Medulla oblongata (tissue), 1 donor: Measurements from ENCODE around the gene TMEM145.
"Not testable (repeated sequence)": the region's sequence is repeated elsewhere in the genome, so short reads cannot be mapped to it uniquely, and the experiment has no call there.

Source experiments
- DNase-seq: peaks from one replicate; pipeline ENCODE4 v3.0.0-alpha.2; 2015; ENCODE audit errors: extremely low spot score

Gene TMEM145

DNA sequence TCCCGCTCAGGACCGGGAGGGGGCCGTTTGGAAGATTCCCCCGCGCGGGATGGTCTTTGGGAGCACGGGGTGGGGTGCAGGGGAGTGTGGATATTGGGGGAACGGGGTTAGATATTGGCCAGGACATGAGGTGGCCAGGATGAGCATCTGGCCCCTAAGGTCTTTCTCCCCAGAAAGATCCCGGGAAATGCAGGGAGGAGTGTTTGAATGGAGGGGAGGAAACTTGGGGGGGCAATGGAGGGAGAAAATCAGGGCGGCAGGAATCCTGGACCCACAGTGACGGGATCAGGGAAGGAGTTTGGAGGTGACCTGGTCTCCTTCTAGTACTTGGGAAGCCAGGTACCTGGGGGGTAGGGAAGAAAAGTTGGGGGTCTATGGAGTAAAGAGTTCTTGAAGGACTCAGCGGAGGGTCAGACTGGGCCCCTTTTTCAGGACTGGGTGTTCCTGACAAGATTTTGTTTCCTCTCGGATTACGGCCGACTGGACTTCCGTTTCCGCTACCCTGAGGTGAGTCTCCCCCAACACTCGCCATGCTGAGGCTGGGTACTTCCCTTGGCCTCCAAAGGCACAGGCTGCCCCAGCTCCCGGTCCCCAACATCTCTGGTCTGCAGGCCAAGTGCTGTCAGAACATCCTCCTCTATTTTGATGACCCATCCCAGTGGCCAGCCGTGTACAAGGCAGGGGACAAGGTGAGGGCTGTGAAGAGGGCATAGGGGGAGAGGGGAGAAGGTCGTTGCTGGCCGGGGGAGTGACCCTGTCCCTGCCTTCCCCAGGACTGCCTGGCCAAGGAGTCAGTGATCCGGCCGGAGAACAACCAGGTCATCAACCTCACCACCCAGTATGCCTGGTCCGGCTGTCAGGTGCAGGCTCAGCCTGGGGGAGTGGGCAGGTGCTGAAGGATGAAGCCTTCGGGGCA is 989 bp downstream of the TMEM145 start:
- no peak for DNase-seq

DNA sequence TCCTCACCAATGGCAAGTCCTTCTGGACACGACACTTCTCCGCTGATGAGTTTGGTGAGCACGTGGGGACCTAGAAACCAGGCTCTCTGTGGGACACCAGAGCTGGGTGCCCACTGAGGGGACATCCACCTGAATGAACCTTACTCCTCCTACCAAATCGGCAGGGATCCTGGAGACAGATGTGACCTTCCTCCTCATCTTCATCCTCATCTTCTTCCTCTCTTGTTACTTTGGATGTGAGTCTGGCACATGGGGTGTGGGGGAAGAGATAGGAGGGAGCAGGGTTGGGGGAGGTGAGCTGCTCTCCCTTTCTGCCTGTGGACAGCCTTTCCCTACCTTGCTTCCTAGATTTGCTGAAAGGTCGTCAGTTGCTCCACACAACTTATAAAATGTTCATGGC is 1.9 kb downstream of the TMEM145 start:
- DNase-seq, result no peak

DNA sequence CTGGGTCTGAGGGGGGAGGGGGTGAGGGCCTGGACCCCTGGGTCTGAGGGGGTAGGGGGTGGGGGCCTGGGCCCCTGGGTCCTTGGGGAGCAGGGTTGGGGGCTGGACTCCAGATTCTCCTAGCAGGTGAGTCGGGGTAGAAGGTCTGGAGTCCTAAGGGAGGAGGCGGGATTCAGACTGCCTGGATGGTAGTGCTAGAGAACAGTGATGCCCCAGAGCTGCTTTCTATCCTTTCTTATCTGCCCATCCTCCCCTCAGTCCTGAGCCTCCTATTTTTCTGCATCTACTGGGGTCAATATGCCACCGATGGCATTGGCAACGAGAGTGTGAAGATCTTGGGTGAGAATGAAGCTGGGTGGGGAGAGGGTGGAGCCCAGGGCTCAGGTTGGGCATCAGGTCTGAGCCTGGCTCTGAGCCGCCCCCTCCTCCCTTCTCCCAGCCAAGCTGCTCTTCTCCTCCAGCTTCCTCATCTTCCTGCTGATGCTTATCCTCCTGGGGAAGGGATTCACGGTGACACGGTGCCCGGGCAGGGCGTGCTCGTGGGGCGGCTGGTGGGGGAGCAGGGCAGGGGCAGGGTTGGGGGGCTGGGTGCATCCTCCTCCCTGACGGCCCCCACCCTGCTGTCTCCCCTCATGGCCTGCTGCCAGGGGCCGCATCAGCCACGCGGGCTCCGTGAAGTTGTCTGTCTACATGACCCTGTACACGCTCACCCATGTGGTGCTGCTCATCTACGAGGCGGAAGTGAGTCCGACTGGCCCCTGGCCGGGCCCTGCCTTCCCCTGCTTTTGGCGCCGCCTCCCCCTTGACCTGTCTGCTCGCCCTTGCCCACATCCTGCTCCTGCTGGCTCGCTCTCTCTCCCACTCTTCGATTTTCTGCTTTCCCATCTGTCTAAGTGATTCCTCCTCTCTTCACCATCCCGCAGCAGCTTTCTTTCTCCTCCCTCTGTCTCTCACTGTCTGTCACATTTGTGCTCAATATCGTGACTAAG is 3.4 kb downstream of the TMEM145 start:
- peak; percentile 19 for DNase-seq

DNA sequence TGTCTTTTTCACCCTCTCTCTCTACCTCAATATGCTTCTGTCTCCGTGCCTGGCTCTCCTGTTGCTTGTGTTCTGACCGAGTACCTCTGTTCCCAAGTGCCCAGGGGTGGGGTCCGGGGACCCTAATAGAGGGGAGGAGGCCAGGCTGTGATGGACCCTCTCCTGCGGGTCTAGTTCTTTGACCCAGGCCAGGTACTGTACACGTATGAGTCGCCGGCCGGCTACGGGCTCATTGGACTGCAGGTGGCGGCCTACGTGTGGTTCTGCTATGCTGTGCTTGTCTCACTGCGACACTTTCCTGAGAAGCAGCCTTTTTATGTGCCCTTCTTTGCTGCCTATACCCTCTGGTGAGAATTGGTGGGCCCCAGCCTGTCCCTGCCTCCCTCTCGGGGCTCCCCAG is 4.4 kb downstream of the TMEM145 start:
- DNase-seq, result no peak

DNA sequence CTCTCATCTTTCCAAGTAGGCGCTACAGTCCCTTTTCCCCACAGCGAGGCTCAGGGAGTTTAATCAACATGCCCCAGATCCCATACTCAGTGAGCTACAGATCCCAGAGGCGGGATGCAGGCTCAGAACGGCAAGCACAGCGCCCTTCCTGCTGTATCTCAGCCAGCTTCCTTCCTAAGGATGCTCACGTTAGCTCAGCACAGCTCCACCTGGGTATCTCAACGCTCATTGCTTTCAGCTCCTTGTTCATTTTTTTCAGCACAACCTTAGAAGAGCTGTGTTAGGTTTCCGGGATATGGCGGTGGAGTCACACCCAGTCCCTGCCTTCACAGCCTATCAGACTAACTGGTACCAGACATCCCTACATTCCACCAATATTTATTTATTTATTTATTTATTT is 9.2 kb downstream of the TMEM145 start:
- DNase-seq, result no peak

DNA sequence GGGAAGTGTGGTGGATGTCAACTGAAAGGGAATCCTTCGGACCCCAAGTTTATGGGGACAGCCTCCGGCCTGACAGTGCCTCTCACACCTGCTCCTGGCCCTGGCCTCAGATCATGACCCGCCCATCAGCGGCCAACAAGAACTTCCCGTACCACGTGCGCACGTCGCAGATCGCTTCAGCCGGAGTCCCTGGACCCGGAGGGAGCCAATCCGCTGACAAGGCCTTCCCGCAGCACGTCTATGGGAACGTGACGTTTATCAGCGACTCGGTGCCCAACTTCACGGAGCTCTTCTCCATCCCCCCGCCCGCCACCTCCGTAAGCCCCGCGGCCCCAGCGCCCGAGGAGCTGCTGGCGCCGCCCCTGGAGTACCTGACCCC is 10.4 kb downstream of the TMEM145 start:
- DNase-seq, result no peak

DNA sequence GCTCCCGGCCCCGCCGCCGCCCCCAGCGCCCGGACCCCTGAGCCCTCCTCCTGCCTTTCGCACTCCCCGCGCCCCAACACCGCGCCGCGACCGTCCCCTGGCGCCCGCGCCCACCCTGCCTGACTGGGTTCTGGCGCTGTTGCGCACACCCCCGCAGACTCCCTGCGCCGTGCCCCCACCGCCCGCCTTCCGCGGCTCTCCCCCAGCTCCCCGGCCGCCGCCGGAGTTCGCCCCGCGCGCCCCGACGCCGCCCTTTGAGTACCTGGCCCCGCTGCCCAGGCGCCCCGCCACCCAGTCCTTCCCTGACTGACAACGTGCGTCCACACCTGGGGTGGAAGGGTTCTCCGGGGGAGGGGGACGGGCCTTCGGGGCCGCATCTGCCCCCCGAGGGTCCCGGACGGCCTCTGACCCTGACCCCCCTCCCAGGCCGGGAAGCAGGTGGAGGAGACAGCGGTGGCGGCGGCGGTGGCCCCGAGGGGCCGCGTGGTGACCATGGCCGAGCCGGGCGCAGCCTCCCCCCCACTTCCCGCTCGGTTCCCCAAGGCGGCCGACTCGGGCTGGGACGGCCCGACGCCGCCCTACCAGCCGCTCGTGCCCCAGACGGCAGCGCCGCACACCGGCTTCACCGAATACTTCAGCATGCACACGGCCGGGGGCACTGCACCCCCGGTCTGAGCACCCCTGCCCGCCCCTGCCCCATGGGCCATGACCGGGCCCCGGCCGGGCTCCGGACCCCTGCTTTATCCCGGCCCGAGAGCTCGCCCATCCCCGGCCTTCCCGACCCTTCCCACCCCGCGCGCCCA is 10.9 kb downstream of the TMEM145 start:
- DNase-seq, result no peak

DNA sequence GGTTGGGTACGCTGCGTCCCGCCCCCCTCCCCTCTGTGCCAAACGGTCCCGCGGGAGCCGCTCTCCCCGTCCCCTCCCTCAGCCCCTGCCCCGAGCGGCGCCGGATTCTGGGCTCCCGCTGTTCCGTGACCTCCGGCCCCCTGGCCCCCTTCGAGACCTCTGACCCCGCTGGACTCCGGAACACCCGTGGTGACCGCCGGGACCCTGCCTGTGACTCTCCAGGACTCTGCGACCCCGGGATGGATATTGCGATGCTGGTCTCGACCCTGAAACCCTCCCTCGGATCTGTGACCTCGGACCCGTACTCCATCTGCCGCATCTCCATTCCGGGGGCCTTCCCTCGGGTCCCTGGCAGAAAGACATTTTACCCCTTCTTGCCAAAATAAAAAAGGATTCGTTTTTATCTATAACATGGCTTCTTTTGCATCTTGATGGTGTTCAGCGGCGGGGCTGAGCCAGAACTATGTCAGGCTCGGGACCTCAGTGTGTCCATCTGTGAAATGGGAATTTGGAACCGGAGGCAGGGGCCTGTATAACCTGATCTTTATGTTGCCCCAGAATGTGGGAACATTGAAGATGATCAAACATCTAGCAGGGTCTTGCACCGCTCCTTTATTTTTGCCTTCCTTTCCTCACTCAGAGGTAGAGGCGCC is 11.7 kb downstream of the TMEM145 start:
- no peak for DNase-seq

DNA sequence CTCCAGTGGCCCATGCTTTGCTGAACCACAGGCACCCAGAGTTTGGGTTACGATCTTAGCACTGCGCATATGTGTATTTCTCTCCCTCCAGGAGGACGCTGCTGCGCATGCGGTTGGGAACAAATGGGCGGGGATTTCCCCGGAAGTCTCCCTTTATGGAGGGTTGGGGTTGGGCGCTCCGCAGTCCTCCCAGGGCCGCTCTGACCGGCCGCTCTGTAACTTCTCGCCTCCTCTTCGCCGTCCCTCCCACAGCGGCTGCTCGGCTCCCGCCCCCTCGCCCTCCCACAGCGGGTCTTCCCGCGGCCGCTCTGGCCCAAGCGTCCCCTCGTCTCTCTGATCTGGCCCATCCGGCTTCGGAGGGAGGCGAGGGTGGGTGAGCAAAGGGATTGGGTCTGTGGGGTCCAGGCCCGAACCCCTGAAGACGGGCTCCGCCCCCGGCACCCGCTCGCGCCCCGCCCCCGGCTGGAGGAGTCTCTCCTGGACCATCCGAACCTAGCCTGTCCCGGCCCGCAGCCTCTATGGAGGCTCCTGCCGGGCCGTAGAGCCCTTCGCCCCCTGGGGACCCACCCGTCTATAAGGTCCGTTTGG is 12.3 kb downstream of the TMEM145 start, which contains the start of gene MEGF8:
TSS of gene MEGF8 (plus strand) at position 328 of the 588 bp plus-strand sequence. CDS start 609 bp downstream, outside the sequence.
- peak; percentile 99 for DNase-seq

DNA sequence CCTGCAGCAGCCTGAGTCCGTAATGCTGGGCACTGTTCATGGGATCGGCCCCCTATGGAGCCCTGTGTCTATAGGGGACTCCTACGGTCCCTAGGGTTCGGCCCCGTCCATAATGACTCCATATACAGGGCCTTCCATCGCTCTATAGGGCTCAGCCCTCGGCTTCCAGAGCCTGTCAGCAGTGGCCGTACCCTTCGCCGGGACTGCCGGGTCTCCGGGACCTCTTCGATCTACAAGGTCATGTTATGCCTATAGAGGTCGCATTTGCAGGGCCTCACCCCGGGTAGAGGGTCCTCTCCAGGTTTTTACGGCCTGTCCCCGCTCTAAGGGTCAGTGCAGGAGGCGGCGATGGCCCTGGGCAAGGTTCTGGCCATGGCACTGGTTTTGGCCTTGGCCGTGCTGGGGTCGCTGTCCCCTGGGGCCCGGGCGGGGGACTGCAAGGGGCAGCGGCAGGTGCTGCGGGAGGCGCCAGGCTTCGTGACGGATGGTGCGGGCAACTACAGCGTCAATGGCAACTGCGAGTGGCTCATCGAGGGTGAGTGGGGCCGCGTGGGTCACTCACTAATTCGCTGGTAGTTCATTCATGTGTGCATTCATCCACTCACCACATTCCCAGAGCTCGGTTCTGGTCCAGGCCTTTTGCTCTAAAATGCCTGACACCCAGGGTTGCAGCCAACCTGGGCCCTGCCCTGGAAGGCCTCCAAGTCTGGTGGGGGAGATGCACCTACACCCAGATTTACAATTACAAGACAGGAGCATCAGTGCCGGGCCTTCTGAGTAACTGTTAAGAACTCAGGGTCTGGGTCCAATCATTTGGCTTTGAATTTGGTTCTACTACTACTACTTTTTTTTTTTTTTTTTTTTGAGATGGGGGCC is 13.0 kb downstream of the TMEM145 start:
- no peak for DNase-seq

DNA sequence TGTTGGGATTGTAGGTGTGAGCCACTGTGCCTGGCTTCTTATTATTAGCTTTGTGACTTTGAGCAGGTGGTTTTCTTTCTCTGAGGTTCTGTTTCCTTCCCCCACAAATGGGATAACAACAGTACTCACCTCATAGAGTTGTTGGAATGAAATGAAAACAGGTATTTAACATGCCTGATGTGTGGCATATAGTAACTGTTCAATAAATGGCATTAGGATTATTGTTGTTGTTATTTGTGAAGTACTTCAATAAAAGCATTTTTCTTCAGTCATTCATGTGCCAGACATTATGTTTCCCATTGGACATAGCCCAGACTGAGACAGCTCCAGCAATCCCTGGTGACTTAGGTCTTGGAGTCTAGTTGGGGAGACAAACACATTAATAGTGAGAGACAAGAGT is 13.9 kb downstream of the TMEM145 start:
- DNase-seq, result no peak

DNA sequence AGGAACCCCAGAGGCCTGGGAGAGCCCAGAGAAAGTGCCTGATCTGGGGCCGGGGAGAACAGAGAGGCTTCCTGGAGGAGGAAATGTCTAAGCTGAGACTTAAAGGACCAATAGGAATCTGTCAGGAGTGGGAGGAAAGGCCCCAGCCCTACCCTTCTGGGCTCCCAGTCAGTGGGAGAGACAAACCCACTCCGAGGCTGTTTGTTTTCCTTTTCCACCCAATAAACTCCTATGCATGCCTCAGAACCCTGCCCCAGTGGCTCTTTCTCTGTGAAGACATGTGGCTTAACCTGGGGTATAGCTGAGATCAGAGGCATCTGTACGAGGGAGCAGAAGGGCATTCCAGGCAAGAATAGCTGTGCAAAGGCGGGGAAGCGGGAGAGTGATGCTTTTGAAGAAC is 14.3 kb downstream of the TMEM145 start:
- DNase-seq, result no peak

DNA sequence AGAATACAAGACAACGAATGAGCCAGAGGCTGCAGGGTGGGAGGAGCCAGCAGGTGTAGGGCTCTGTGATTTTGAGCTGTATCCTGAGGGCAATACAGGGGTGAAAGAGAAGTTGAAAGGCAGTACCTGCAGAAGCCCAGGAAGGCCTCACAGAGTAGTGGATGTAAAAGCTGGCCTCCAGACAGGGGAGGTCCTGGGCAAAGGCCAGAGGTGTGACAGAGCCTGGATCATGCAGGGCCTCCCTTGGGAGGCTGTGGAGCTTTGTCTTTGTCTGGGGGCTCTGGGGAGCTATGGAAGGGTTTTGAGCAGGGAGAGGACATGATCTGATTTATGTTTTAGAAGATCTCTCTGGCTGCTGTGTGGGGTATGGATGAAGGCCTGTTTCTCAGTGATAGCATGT is 15.0 kb downstream of the TMEM145 start:
- DNase-seq, result no peak

DNA sequence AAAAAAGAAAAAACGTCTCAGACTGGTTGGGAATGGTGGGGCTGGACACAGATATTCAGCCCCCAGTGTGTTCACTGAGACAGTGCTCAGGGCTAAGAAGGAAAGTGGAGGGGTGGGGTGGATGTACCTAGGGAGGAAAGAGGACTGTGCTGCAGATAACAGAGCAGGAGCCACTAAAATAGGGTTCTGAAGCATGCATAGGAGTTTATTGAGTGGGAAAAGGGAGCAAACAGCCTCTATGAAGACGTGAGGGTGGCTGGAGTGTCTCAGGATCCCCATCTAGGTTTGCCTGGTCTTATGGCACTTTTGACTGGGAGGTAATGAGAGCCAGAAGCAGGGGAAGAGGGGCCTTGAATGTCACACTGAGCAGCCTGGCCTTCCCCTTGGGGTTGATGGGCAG is 15.7 kb downstream of the TMEM145 start:
- no peak for DNase-seq

DNA sequence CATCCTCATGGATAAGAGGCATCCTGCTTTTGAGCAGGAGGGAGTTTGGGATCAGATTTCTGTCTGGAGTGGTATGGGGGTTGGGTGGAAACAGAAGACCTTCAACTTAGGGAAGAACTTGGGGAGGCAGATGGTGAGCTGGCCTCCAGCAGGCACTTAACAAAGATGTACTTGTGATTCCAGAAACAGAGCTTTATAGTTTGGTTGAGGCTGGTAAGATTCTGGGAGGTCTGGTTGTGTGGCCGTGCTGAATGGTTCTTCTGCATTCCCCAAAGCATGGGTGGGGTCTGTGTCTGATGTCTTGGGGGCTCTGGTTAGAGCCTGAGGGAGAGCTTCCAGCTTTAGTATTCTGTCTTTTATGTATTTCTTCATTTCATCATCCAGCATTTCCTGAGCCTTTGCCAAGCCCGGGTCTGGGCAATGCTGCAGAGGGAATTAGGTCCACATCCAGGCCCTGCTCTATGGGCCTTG is 17.2 kb downstream of the TMEM145 start:
- no peak for DNase-seq

DNA sequence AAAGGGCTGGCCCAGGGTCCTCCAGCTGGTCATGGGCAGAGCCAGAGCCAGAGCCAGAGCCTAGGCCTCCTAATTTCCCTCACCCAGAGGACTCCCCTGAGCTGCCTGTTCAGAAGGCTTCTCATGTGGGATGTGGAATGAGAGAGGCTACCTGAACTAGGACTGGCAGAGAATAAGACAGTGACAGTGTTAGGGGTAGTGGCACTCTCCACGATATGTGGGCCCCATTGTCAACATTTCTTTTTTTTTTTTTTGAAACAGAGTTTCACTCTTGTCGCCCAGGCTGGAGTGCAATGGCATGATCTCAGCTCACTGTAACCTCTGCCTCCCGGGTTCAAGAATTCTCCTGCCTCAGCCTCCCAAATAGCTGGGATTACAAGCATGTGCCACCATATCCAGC is 18.2 kb downstream of the TMEM145 start:
- not testable (repeated sequence) for DNase-seq

DNA sequence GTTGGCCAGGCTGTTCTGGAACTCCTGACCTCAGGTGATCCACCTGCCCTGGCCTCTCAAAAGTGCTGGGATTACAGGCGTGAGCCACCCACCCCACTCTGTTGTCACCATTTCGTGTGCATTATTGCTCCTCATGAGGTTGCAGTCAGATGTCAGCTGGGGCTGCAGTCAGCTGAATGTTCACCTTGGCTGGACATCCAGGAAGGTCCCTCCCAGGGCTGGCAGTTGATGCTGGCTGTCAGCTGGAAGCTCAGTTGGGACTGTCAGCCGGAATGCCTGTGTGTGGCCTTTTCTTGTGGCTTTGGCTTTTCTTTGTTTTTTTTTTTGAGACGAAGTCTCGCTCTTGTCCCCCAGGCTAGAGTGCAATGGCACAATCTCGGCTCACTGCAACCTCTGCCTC is 18.9 kb downstream of the TMEM145 start:
- peak; percentile 41 for DNase-seq

DNA sequence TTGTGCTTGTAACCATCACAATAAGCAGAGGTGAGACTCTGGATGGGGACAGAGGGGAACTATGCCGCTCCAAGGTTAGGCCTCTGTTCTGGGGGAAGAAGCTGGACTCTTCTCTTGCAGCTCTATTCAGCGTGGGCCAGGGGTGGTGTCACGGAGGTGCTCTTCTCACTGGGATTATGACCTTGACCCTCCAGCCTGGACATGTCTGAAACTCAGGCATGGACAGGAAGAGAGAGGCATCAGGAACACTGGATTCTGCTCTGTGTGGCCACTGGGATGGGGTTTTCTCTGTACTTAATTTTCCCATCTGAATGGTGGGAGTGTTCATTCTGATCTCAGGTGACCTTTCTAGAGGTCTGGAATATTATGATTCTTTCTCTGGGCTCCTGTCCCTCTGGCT is 19.9 kb downstream of the TMEM145 start:
- DNase-seq, result no peak

DNA sequence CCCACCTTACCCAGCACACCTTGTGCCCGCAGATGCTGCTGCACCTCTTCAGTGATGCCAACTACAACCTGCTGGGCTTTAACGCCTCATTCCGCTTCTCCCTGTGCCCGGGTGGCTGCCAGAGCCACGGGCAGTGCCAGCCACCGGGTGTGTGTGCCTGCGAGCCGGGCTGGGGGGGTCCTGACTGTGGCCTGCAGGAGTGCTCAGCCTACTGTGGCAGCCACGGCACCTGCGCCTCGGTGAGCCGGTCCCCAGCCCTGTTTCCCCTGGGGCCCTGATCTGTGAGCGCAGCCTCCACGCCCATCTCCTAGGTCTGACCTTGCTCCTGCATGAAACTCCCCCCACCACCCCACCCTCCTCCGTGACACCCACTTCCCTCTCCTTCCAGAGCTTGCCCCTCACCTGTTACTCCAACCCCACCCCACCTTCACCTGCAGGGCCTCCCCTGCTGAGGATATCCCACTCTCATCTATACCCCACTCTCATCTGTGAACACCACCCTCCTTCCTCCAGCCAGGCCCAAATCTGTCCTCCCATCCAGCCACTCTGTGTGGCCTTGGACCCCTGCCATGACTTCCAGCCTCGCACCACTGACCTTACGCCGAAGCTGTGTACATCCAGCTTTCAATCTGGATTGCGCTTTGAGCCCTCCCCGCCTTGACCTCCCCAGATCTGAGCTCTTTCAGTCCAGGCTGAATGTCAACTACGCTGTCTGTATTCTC is 21.0 kb downstream of the TMEM145 start:
- no peak for DNase-seq
